B cell (primary cell): Measurements from ENCODE around the gene BBS1.

Source experiments
- EZH2 ChIP-seq: IDR thresholded peaks from 2 replicates; pipeline ENCODE4 v1.6.1; 2012; ENCODE audit warnings: borderline replicate concordance, low read depth, mild to moderate bottlenecking, moderate library complexity, low read length; ENCODE audit not compliant: insufficient read depth, poor library complexity, severe bottlenecking
- TF ChIP-seq, protein P1 (sequence below): fragments of 200-600 bp; IDR thresholded peaks from one replicate; pipeline ENCODE4 v1.8.0; 2022; ENCODE audit warnings: antibody characterized with exemption, mild to moderate bottlenecking

- TF ChIP-seq, protein P1, sequence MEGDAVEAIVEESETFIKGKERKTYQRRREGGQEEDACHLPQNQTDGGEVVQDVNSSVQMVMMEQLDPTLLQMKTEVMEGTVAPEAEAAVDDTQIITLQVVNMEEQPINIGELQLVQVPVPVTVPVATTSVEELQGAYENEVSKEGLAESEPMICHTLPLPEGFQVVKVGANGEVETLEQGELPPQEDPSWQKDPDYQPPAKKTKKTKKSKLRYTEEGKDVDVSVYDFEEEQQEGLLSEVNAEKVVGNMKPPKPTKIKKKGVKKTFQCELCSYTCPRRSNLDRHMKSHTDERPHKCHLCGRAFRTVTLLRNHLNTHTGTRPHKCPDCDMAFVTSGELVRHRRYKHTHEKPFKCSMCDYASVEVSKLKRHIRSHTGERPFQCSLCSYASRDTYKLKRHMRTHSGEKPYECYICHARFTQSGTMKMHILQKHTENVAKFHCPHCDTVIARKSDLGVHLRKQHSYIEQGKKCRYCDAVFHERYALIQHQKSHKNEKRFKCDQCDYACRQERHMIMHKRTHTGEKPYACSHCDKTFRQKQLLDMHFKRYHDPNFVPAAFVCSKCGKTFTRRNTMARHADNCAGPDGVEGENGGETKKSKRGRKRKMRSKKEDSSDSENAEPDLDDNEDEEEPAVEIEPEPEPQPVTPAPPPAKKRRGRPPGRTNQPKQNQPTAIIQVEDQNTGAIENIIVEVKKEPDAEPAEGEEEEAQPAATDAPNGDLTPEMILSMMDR, result no peak
- TF ChIP-seq EZH2, result no peak
Measured at GRCh38 chr11:66464916-66465315, 45.5 kb upstream of the BBS1 start.
